NCI-H774 (cell line): ENCODE results near the gene POC5.
"Not testable (repeated sequence)": the region's sequence is repeated elsewhere in the genome, so short reads cannot be mapped to it uniquely, and the experiment has no call there.

ENCODE experiments used
- DNase-seq: peaks from one replicate; lab custom pipeline; 2025; lab: John Stamatoyannopoulos, UW

The POC5 gene

GRCh38 chr5:75717082-75717922 lies at the start of gene POC5:
Gene POC5 (minus strand): TSS chr5:75717437. CDS start chr5:75712937, 4,500 bp downstream.
- peak; percentile 96 for DNase-seq

GRCh38 chr5:75758116-75758515 lies 40.9 kb upstream of the POC5 start:
- DNase-seq = no peak

- no peak for DNase-seq
Observed at GRCh38 chr5:75756981-75757380, 39.7 kb upstream of the POC5 start.

- DNase-seq = no peak
Observed at GRCh38 chr5:75756211-75756610, 39.0 kb upstream of the POC5 start.

GRCh38 chr5:75753182-75753581 lies 35.9 kb upstream of the POC5 start:
- no peak for DNase-seq

GRCh38 chr5:75744355-75744754 lies 27.1 kb upstream of the POC5 start:
- no peak for DNase-seq

GRCh38 chr5:75736273-75736672 lies 19.0 kb upstream of the POC5 start:
- DNase-seq = no peak

- DNase-seq = no peak
Observed at GRCh38 chr5:75734913-75735789, 17.9 kb upstream of the POC5 start.

GRCh38 chr5:75733767-75734166 lies 16.5 kb upstream of the POC5 start:
- no peak for DNase-seq

GRCh38 chr5:75731515-75731914 lies 14.3 kb upstream of the POC5 start:
- not testable (repeated sequence) for DNase-seq

- DNase-seq = no peak
Observed at GRCh38 chr5:75729321-75729720, 12.1 kb upstream of the POC5 start.

- DNase-seq = no peak
Observed at GRCh38 chr5:75727931-75728330, 10.7 kb upstream of the POC5 start.

- DNase-seq = not testable (repeated sequence)
Observed at GRCh38 chr5:75726224-75726623, 9.0 kb upstream of the POC5 start.

GRCh38 chr5:75723378-75723777 lies 6.1 kb upstream of the POC5 start:
- no peak for DNase-seq

- DNase-seq = no peak
Observed at GRCh38 chr5:75721573-75721972, 4.3 kb upstream of the POC5 start.

GRCh38 chr5:75720882-75721281 lies 3.6 kb upstream of the POC5 start:
- DNase-seq = no peak

GRCh38 chr5:75716715-75717081 lies 539 bp downstream of the POC5 start:
- DNase-seq = no peak

- no peak for DNase-seq
Observed at GRCh38 chr5:75712091-75712490, 5.1 kb downstream of the POC5 start.

- no peak for DNase-seq
Observed at GRCh38 chr5:75711151-75711550, 6.1 kb downstream of the POC5 start.

GRCh38 chr5:75710637-75711036 lies 6.6 kb downstream of the POC5 start:
- DNase-seq = no peak

- no peak for DNase-seq
Observed at GRCh38 chr5:75707911-75708509, 9.2 kb downstream of the POC5 start.

- DNase-seq = no peak
Observed at GRCh38 chr5:75706775-75707174, 10.5 kb downstream of the POC5 start.

- DNase-seq = no peak
Observed at GRCh38 chr5:75706016-75706415, 11.2 kb downstream of the POC5 start.
